ENCODE data around the gene ZFP90.

DNA sequence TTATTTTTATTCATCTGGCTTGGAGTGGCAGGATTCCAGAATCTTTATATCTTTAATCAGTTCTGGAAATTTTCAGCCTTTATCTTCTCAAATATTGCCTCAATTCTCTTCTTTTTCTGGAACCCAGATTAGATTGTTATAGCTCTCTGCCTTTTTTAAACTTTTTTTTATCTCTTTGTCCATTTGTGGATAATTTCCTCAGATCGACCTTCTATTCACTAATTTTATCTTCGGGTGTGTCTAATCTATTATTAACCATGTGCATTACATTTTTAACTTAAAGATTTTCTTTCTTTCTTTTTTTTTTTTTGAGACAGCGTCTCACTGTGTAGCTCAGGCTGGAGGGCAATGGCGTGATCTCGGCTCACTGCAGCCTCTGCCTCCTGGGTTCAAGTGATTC is 5.2 kb upstream of the ZFP90 start:
- TF ChIP-seq, protein P1, sequence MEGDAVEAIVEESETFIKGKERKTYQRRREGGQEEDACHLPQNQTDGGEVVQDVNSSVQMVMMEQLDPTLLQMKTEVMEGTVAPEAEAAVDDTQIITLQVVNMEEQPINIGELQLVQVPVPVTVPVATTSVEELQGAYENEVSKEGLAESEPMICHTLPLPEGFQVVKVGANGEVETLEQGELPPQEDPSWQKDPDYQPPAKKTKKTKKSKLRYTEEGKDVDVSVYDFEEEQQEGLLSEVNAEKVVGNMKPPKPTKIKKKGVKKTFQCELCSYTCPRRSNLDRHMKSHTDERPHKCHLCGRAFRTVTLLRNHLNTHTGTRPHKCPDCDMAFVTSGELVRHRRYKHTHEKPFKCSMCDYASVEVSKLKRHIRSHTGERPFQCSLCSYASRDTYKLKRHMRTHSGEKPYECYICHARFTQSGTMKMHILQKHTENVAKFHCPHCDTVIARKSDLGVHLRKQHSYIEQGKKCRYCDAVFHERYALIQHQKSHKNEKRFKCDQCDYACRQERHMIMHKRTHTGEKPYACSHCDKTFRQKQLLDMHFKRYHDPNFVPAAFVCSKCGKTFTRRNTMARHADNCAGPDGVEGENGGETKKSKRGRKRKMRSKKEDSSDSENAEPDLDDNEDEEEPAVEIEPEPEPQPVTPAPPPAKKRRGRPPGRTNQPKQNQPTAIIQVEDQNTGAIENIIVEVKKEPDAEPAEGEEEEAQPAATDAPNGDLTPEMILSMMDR (IDR thresholded peaks at IDR 0.05 in 4 of 5, conservative IDR thresholded peaks at IDR 0.05 in 1 of 5): no peak
- TF ChIP-seq POLR2A (IDR thresholded peaks at IDR 0.05): no peak

Data from gastrocnemius medialis (tissue), 4 donors.